ENCODE measurements around the gene PIPOX.

DNA sequence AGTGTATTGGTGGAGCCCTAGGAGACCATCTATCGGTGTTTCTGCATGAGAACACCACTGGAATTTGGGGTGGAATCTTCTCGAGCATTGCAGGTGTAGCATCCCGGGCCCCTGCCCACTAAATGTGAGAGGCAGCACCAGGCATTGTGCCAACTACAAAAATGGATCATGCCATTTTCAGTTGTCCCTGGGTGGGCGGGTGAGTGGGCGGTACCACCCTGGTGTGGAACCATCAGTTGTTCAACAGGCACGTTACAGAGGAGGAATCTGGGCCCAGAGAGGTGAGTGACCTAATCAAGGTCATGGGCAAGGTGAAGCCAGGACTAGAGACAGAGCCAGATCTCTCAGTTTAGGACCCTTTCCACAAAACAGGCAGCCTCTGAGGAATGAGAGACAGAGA, 8.8 kb downstream of the PIPOX start:
- TF ChIP-seq, protein P1, sequence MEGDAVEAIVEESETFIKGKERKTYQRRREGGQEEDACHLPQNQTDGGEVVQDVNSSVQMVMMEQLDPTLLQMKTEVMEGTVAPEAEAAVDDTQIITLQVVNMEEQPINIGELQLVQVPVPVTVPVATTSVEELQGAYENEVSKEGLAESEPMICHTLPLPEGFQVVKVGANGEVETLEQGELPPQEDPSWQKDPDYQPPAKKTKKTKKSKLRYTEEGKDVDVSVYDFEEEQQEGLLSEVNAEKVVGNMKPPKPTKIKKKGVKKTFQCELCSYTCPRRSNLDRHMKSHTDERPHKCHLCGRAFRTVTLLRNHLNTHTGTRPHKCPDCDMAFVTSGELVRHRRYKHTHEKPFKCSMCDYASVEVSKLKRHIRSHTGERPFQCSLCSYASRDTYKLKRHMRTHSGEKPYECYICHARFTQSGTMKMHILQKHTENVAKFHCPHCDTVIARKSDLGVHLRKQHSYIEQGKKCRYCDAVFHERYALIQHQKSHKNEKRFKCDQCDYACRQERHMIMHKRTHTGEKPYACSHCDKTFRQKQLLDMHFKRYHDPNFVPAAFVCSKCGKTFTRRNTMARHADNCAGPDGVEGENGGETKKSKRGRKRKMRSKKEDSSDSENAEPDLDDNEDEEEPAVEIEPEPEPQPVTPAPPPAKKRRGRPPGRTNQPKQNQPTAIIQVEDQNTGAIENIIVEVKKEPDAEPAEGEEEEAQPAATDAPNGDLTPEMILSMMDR (IDR thresholded peaks at IDR 0.05; ENCODE audit: extremely low read depth in 1 of 2, insufficient read depth in 1 of 2, low read depth in 1 of 2, low read length in 2 of 2) = no peak
- no peak for TF ChIP-seq POLR2A (IDR thresholded peaks at IDR 0.05; ENCODE audit: low read depth, low read length)
- TF ChIP-seq POLR2AphosphoS5 (IDR thresholded peaks at IDR 0.05; ENCODE audit: insufficient read depth, low read depth, low read length) = no peak
- no peak for TF ChIP-seq EZH2 (IDR thresholded peaks at IDR 0.05; ENCODE audit: borderline replicate concordance, low read depth, low read length, severe bottlenecking)
- TF ChIP-seq, protein P2, sequence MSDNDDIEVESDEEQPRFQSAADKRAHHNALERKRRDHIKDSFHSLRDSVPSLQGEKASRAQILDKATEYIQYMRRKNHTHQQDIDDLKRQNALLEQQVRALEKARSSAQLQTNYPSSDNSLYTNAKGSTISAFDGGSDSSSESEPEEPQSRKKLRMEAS (IDR thresholded peaks at IDR 0.05; ENCODE audit: insufficient read depth, insufficient read length) = no peak
- no peak for TF ChIP-seq MYC (IDR thresholded peaks at IDR 0.05; ENCODE audit: low read depth, low read length)
- TF ChIP-seq FOS (IDR thresholded peaks at IDR 0.05; ENCODE audit: borderline replicate concordance, insufficient read depth, low read length) = no peak
- no peak for TF ChIP-seq JUN (IDR thresholded peaks at IDR 0.05; ENCODE audit: borderline replicate concordance, insufficient read depth, insufficient read length, low read depth)
- no peak for TF ChIP-seq GATA2 (IDR thresholded peaks at IDR 0.05; ENCODE audit: insufficient read depth, insufficient read length, low read depth, low read length)
